HCT116 (cell line): Measurements from ENCODE around the gene MAP2K3. TPM values are rescaled to one million over a fixed set of nuclear protein-coding genes. Genes with fewer than 3 reads are reported as not detected.
"Not testable (repeated sequence)": the region's sequence is repeated elsewhere in the genome, so short reads cannot be mapped to it uniquely, and the experiment has no call there.

Source experiments
- ATAC-seq: fragments of 200-7000 bp; cut with Tn5 transposase; 2 replicates; pipeline ENCODE4 v1.9.1; 2020; ENCODE audit warnings: mild to moderate bottlenecking, moderate library complexity
- BruUV-seq: library from RNA; stranded (reverse); fragments of 400-500 nt; replicated peaks from 2 replicates; lab custom pipeline; 2021; lab: Mats Ljungman, UMichigan
- CTCF ChIA-PET: fragments of 300-600 bp; sonication (Branson Sonifier 250); formaldehyde crosslinking; loops from one replicate; lab custom pipeline; 2021; ENCODE audit warnings: antibody characterized with exemption; lab: Charles Lee
- POLR2A ChIA-PET: fragments of 300-600, 350-600 bp; sonication (Branson Sonifier 250); formaldehyde crosslinking; loops from one replicate; lab custom pipeline; 2021; ENCODE audit warnings: antibody characterized with exemption; lab: Charles Lee
- RAD21 ChIA-PET, 2 experiments: fragments of 300-600 bp; sonication (Branson Sonifier 250); formaldehyde crosslinking; loops; one replicate each; lab custom pipeline; 2023; ENCODE audit warnings: low total read pairs in 2 of 2; ENCODE audit not compliant: uncharacterized antibody in 2 of 2, unreplicated experiment in 2 of 2, low non-redundant PET in 1 of 2; lab: Charles Lee
- DNase-seq: peaks from one replicate; pipeline ENCODE4 v3.0.0-alpha.2; 2010; ENCODE audit warnings: low read depth, low spot score
- H2AFZ ChIP-seq: fragments of 200-600 bp; shearing (Covaris generic), sonication (generic); 2 replicates; pipeline ENCODE4 v1.6.1; 2017; ENCODE audit warnings: low read depth, mixed run types, mixed read lengths, antibody characterized with exemption, low read length; ENCODE audit not compliant: poor library complexity, severe bottlenecking
- H3K27ac ChIP-seq: 2 replicates; pipeline ENCODE4 v1.5.1; 2012; ENCODE audit warnings: low read depth, low read length
- H3K27me3 ChIP-seq: fragments of 200-600 bp; sonication (generic); 2 replicates; pipeline ENCODE4 v1.6.1; 2016; ENCODE audit warnings: mixed run types, low read length, mixed read lengths; ENCODE audit not compliant: insufficient read depth
- H3K36me3 ChIP-seq, 2 experiments: fragments of 200-500 bp in 1 of 2; fragments of 200-600 bp in 1 of 2; sonication (Bioruptor generic) in 1 of 2; sonication (generic) in 1 of 2; 2 replicates each; pipeline versions ENCODE4 v1.5.1 to v1.6.1; 2014 to 2016; ENCODE audit warnings: low read length in 2 of 2, inconsistent platforms in 1 of 2, mixed read lengths in 1 of 2, mixed run types in 1 of 2; ENCODE audit not compliant: insufficient read depth in 2 of 2, control insufficient read depth in 1 of 2
- H3K4me1 ChIP-seq, 2 experiments: fragments of 200-600 bp in 1 of 2; sonication (generic) in 1 of 2; 2 replicates each; pipeline versions ENCODE4 v1.5.1 to v1.6.1; 2012 to 2017; ENCODE audit warnings: low read length in 2 of 2, inconsistent platforms in 1 of 2, mild to moderate bottlenecking in 1 of 2, mixed read lengths in 1 of 2, mixed run types in 1 of 2, moderate library complexity in 1 of 2; ENCODE audit not compliant: insufficient read depth in 2 of 2, control insufficient read depth in 1 of 2
- H3K4me2 ChIP-seq: fragments of 200-600 bp; sonication (generic); 2 replicates; pipeline ENCODE4 v1.6.1; 2017; ENCODE audit warnings: mixed run types, low read length, mixed read lengths
- H3K4me3 ChIP-seq, 2 experiments: fragments of 200-600 bp in 1 of 2; sonication (generic) in 1 of 2; replicated peaks in 1 of 2; 2 replicates each; pipeline ENCODE4 v1.5.1; 2011 to 2016; ENCODE audit warnings: low read length in 2 of 2, control low read depth in 1 of 2, low read depth in 1 of 2, mild to moderate bottlenecking in 1 of 2, mixed read lengths in 1 of 2, mixed run types in 1 of 2
- H3K79me2 ChIP-seq: fragments of 200-600 bp; sonication (generic); 2 replicates; pipeline ENCODE4 v1.6.1; 2017; ENCODE audit warnings: mild to moderate bottlenecking, mixed run types, low read length, moderate library complexity, mixed read lengths; ENCODE audit not compliant: insufficient read depth
- H3K9ac ChIP-seq: fragments of 200-600 bp; sonication (generic); 2 replicates; pipeline ENCODE4 v1.6.1; 2016; ENCODE audit warnings: low read length, mixed read lengths
- H3K9me2 ChIP-seq: fragments of 200-600 bp; sonication (generic), shearing (Covaris generic); 2 replicates; pipeline ENCODE4 v1.6.1; 2017; ENCODE audit warnings: mixed run types, mild to moderate bottlenecking, moderate library complexity; ENCODE audit not compliant: insufficient read depth
- H3K9me3 ChIP-seq, 2 experiments: fragments of 200-500 bp in 1 of 2; fragments of 200-600 bp in 1 of 2; sonication (Bioruptor generic) in 1 of 2; sonication (generic) in 1 of 2; 2 replicates each; pipeline ENCODE4 v1.6.1; 2014 to 2017; ENCODE audit warnings: low read length in 2 of 2, mixed read lengths in 2 of 2, inconsistent platforms in 1 of 2, low read depth in 1 of 2, mild to moderate bottlenecking in 1 of 2, mixed run types in 1 of 2, moderate library complexity in 1 of 2; ENCODE audit not compliant: control insufficient read depth in 1 of 2, insufficient read depth in 1 of 2
- H4K20me1 ChIP-seq: fragments of 200-600 bp; sonication (generic), shearing (Covaris generic); 2 replicates; pipeline ENCODE4 v1.6.1; 2017; ENCODE audit warnings: mixed run types, mild to moderate bottlenecking, moderate library complexity; ENCODE audit not compliant: insufficient read depth
- intact Hi-C: fragments of 100-400 bp; cut with micrococcal nuclease; formaldehyde crosslinking; loops from 2 replicates; pipeline ENCODE4 v1.10.0; 2022
- total RNA-seq: library from RNA; stranded (reverse); gene quantifications from one replicate; pipeline ENCODE4 v1.2.1, GENCODE V29; 2021; ENCODE audit not compliant: unreplicated experiment

The MAP2K3 gene
- total RNA-seq, 1 experiment from 2014 or later = 96.7 TPM

- DNase-seq, H3K27ac ChIP-seq, H3K36me3 ChIP-seq, POLR2A ChIA-PET, H3K9me2 ChIP-seq, H3K27me3 ChIP-seq, H4K20me1 ChIP-seq, intact Hi-C loops, RAD21 ChIA-PET, H3K4me1 ChIP-seq, H3K4me2 ChIP-seq, H3K79me2 ChIP-seq, H3K4me3 ChIP-seq, BruUV-seq, H3K9ac ChIP-seq, ATAC-seq, CTCF ChIA-PET, H3K9me3 ChIP-seq, H2AFZ ChIP-seq: not testable (repeated sequence)
Observed at GRCh38 chr17:21321744-21322191, 37.3 kb downstream of the MAP2K3 start.

GRCh38 chr17:21323257-21324111 lies 39.0 kb downstream of the MAP2K3 start:
- H3K4me2 ChIP-seq = peak overlapping the region; percentile 79
- H3K36me3 ChIP-seq, H3K4me1 ChIP-seq, H3K9me2 ChIP-seq, POLR2A ChIA-PET, intact Hi-C loops, DNase-seq, H3K9me3 ChIP-seq, H3K9ac ChIP-seq, H3K27ac ChIP-seq, H3K27me3 ChIP-seq, CTCF ChIA-PET, H3K79me2 ChIP-seq, RAD21 ChIA-PET, BruUV-seq, H4K20me1 ChIP-seq: not testable (repeated sequence)
- H2AFZ ChIP-seq = peak overlapping the region; percentile 41
- peak overlapping the region; percentile 47 to 61 for H3K4me3 ChIP-seq
- peak; percentile 18 for ATAC-seq

GRCh38 chr17:21324741-21325140 lies 40.2 kb downstream of the MAP2K3 start:
- ATAC-seq, H3K4me2 ChIP-seq, DNase-seq, H2AFZ ChIP-seq, H3K9ac ChIP-seq, H3K27me3 ChIP-seq, H3K4me3 ChIP-seq, H3K9me3 ChIP-seq, H3K4me1 ChIP-seq, H4K20me1 ChIP-seq, H3K9me2 ChIP-seq, H3K36me3 ChIP-seq, H3K79me2 ChIP-seq, RAD21 ChIA-PET, H3K27ac ChIP-seq, intact Hi-C loops, POLR2A ChIA-PET, BruUV-seq, CTCF ChIA-PET: not testable (repeated sequence)

- H3K27ac ChIP-seq, H2AFZ ChIP-seq, POLR2A ChIA-PET, H3K79me2 ChIP-seq, H3K4me2 ChIP-seq, H3K36me3 ChIP-seq, intact Hi-C loops, H3K9ac ChIP-seq, H3K9me2 ChIP-seq, DNase-seq, CTCF ChIA-PET, RAD21 ChIA-PET, H3K4me3 ChIP-seq, H4K20me1 ChIP-seq, ATAC-seq, H3K9me3 ChIP-seq, H3K4me1 ChIP-seq, H3K27me3 ChIP-seq, BruUV-seq: not testable (repeated sequence)
Observed at GRCh38 chr17:21327921-21328320, 43.4 kb downstream of the MAP2K3 start.
